AG04450 (cell line): ENCODE measurements around the gene CFLAR. TPM values are rescaled to one million over a fixed set of nuclear protein-coding genes. Genes with fewer than 3 reads are reported as not detected.
"Not testable (repeated sequence)": the region's sequence is repeated elsewhere in the genome, so short reads cannot be mapped to it uniquely, and the experiment has no call there.

Experiments used
- CTCF ChIA-PET: fragments of 300-600, 350-600 bp; formaldehyde crosslinking; extraction: SDS; loops from one replicate; lab custom pipeline; 2022; ENCODE audit warnings: antibody characterized with exemption, inconsistent platforms; lab: Charles Lee
- POLR2A ChIA-PET: fragments of 350-600 bp; formaldehyde crosslinking; extraction: SDS; loops from one replicate; lab custom pipeline; 2021; ENCODE audit warnings: antibody characterized with exemption, inconsistent platforms; lab: Yijun Ruan, JAX
- DNase-seq: peaks from one replicate; pipeline ENCODE4 v3.0.0-alpha.2; 2011; ENCODE audit warnings: low read depth, low spot score
- H3K27ac ChIP-seq: one replicate; pipeline ENCODE4 v1.5.1; 2012; ENCODE audit warnings: low read depth, low read length, control low read depth
- H3K27me3 ChIP-seq: one replicate; pipeline ENCODE4 v1.6.0; 2012; ENCODE audit warnings: low read length; ENCODE audit not compliant: control insufficient read depth, insufficient read depth
- H3K4me3 ChIP-seq: 2 replicates; pipeline ENCODE4 v1.5.1; 2011; ENCODE audit warnings: mild to moderate bottlenecking, low read depth, low read length, control low read depth
- H3K9me3 ChIP-seq: 2 replicates; pipeline ENCODE4 v1.5.1; 2012; ENCODE audit warnings: low read length; ENCODE audit not compliant: control insufficient read depth, insufficient read depth
- polyA plus RNA-seq: library from polyadenylated mRNA; depleted of rRNA; stranded (reverse); fragments of >200 nt; gene quantifications from 2 replicates; pipeline ENCODE4 v1.2.3, GENCODE V29; 2011
- TF ChIP-seq, protein P1 (sequence below): IDR thresholded peaks from 2 replicates; pipeline ENCODE4 v1.5.1; 2011; ENCODE audit warnings: low read depth, low read length, control low read depth, inconsistent platforms

CFLAR gene
- polyA plus RNA-seq, 1 experiment = 36.3 TPM

DNA sequence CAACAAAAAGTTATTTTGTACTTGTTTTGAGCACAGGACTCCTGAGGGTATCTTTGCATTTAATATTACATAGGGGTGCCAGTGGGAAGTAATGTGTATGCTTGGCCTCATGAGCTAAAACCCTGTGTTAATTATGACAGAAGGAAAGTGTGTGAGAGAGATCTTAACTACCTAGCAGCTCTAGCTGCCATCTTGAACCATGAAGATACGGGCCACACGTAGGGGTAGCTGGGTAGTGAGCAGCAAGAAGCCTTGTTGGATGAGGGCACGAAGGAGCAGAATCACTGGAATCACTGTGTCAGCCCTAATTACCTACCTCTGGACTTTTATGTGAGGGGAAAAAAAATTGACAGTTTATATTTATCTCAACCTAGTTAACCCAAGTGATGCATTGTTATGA is 51.6 kb downstream of the CFLAR start:
- Histone ChIP-seq H3K9me3 (no peaks in the 10 kb centered on the region; the same call in 1 of the 2 replicates), H3K27ac (no peak overlapping the region), H3K27me3 (no peaks in the 10 kb centered on the region), H3K4me3 (no peak overlapping the region)
- DNase-seq = no peak
- TF ChIP-seq, protein P1, sequence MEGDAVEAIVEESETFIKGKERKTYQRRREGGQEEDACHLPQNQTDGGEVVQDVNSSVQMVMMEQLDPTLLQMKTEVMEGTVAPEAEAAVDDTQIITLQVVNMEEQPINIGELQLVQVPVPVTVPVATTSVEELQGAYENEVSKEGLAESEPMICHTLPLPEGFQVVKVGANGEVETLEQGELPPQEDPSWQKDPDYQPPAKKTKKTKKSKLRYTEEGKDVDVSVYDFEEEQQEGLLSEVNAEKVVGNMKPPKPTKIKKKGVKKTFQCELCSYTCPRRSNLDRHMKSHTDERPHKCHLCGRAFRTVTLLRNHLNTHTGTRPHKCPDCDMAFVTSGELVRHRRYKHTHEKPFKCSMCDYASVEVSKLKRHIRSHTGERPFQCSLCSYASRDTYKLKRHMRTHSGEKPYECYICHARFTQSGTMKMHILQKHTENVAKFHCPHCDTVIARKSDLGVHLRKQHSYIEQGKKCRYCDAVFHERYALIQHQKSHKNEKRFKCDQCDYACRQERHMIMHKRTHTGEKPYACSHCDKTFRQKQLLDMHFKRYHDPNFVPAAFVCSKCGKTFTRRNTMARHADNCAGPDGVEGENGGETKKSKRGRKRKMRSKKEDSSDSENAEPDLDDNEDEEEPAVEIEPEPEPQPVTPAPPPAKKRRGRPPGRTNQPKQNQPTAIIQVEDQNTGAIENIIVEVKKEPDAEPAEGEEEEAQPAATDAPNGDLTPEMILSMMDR = no peak
- CTCF ChIA-PET = interaction anchor here (1.5 to 1.7 kb wide), 2 partner anchors 9 to 262 kb away, joined by 3 to 8 read pairs; no protein-coding TSS in a partner anchor
- POLR2A ChIA-PET = interaction anchor here (0.6 kb wide), 1 partner anchor 92 kb away, joined by 4 read pairs; no protein-coding TSS in a partner anchor

DNA sequence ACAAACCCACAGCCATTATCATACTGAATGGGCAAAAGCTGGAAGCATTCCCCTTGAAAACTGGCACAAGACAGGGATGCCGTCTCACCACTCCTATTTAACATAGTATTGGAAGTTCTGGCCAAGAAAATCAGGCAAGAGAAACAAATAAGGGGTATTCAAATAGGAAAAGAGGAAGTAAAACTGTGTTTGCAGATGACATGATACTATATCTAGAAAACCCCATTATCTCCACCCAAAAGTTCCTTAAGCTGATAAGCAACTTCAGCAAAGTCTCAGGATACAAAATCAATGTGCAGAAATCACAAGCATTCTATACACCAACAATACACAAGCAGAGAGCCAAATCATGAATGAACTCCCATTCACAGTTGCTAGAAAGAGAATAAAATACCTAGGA is 52.5 kb downstream of the CFLAR start:
- H3K27me3 ChIP-seq, DNase-seq, H3K9me3 ChIP-seq, H3K27ac ChIP-seq, H3K4me3 ChIP-seq, POLR2A ChIA-PET: not testable (repeated sequence)
- CTCF ChIA-PET = interaction anchor here (1.5 to 1.7 kb wide), 2 partner anchors 10 to 263 kb away, joined by 3 to 8 read pairs; no protein-coding TSS in a partner anchor

- Histone ChIP-seq H3K4me3 (no peak overlapping the region), H3K27ac (no peak overlapping the region), H3K9me3 (no peaks in the 10 kb centered on the region; the same call in 1 of the 2 replicates), H3K27me3 (no peaks in the 10 kb centered on the region)
- ChIA-PET CTCF (interaction anchor here (1.6 to 2.0 kb wide), 2 partner anchors 13 to 270 kb away, joined by 5 to 8 read pairs; no protein-coding TSS in a partner anchor), POLR2A (interaction anchor here (0.6 to 0.7 kb wide), 2 partner anchors 53 to 159 kb away, joined by 3 read pairs; no protein-coding TSS in a partner anchor)
- TF ChIP-seq, protein P1 = no peak
- DNase-seq = no peak
Measured at GRCh38 chr2:201171259-201171814, 55.4 kb downstream of the CFLAR start.

DNA sequence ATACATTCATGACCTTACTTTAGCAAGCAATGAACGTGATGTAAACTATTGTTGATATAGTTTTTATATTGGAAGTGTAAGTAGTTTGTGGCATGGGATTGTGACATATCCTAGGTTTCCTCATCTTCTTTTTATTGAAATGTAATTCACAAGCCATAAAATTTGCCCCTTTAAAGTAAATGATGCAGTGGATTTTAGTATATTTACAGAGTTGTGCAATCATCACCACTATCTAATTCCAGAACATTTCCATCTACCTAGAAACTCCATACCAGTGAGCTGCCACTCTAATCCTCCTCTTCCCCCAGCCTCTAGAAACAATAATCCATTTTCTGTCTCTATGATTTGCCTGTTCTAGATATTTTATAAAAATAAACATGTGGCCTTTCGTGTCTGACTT is 56.3 kb downstream of the CFLAR start:
- CTCF ChIA-PET = interaction anchor here (1.6 to 2.0 kb wide), 2 partner anchors 14 to 103 kb away, joined by 3 to 8 read pairs; no protein-coding TSS in a partner anchor
- no peaks in the 10 kb centered on the region for H3K27me3 ChIP-seq
- DNase-seq = no peak
- no peaks in the 10 kb centered on the region; the same call in 1 of the 2 replicates for H3K9me3 ChIP-seq
- H3K4me3 ChIP-seq = no peak overlapping the region
- POLR2A ChIA-PET = interaction anchor here (0.6 kb wide), 1 partner anchor 158 kb away, joined by 3 read pairs; no protein-coding TSS in a partner anchor
- TF ChIP-seq, protein P1 = no peak
- no peak overlapping the region for H3K27ac ChIP-seq

- Histone ChIP-seq H3K27me3 (no peaks in the 10 kb centered on the region), H3K27ac (no peak overlapping the region), H3K4me3 (no peak overlapping the region), H3K9me3 (peaks cover 15% of the 10 kb centered on the region)
- ChIA-PET CTCF (interaction anchor here (1.0 to 1.5 kb wide), 2 partner anchors 58 to 273 kb away, joined by 3 to 4 read pairs; no protein-coding TSS in a partner anchor), POLR2A (no interaction called here)
- DNase-seq = no peak
- TF ChIP-seq, protein P1 = no peak
Measured at GRCh38 chr2:201174687-201175086, 58.7 kb downstream of the CFLAR start.
